HepG2 (cell line): Measurements from ENCODE around the gene TFAP2E.

Experiments
- CHD2 ChIP-seq: IDR thresholded peaks from 2 replicates; pipeline ENCODE4 v1.6.1; 2011; ENCODE audit warnings: low read depth, low read length, improper control_type of control experiment
- CREB1 ChIP-seq, 2 experiments: fragments of 450-650 bp in 1 of 2; IDR thresholded peaks; 2 replicates each; pipeline ENCODE4 v1.6.1; 2016 to 2017; ENCODE audit warnings: control low read depth in 1 of 2, mild to moderate bottlenecking in 1 of 2, missing compliant biosample characterization in 1 of 2, missing genetic modification characterization in 1 of 2
- CTCF ChIP-seq: sonication (generic); formaldehyde crosslinking; IDR thresholded peaks from 2 replicates; pipeline ENCODE4 v1.5.0; 2020; ENCODE audit warnings: mild to moderate bottlenecking, missing genetic modification reagents, moderate library complexity
- PCBP2 ChIP-seq: fragments of 200-400 bp; formaldehyde crosslinking; optimal IDR thresholded peaks from 2 replicates; pipeline ENCODE3; 2018; ENCODE audit warnings: low read length, low read depth; ENCODE audit not compliant: poor library complexity, severe bottlenecking
- REPIN1 ChIP-seq: sonication (generic); formaldehyde crosslinking; IDR thresholded peaks from 2 replicates; pipeline ENCODE4 v1.8.0; 2022; ENCODE audit warnings: missing genetic modification reagents, low read depth, mild to moderate bottlenecking, borderline replicate concordance
- REST ChIP-seq, 2 experiments: IDR thresholded peaks; 2 replicates each; pipeline ENCODE4 v1.6.1; 2011 to 2012; ENCODE audit warnings: low read length in 2 of 2, borderline replicate concordance in 1 of 2, low read depth in 1 of 2, mild to moderate bottlenecking in 1 of 2, moderate library complexity in 1 of 2
- ZNF274 ChIP-seq: sonication (generic); formaldehyde crosslinking; IDR thresholded peaks from 2 replicates; pipeline ENCODE4 v1.5.1; 2020; ENCODE audit warnings: mild to moderate bottlenecking, missing genetic modification reagents
- ZNF629 ChIP-seq: sonication (generic); formaldehyde crosslinking; conservative IDR thresholded peaks from 2 replicates; pipeline ENCODE4 v1.5.0; 2020; ENCODE audit warnings: missing genetic modification reagents

GRCh38 chr1:35530168-35530567 is 42.9 kb upstream of the TFAP2E start:
- TF ChIP-seq CTCF (no peak), PCBP2 (no peak), REPIN1 (no peak), ZNF629 (CRISPR knock-in tag) (no peak), CREB1 (IDR thresholded peaks at IDR 0.05) (no peak), CREB1 (CRISPR knock-in tag; IDR thresholded peaks at IDR 0.05) (no peak), ZNF274 (CRISPR knock-in tag) (no peak), CHD2 (no peak), REST (IDR thresholded peaks at IDR 0.05; ENCODE audit: borderline replicate concordance in 1 of 2, low read depth in 1 of 2, low read length in 2 of 2) (no peak)
